ENCODE measurements around the gene GRIK4. TPM values are rescaled to one million over a fixed set of nuclear protein-coding genes. Genes with fewer than 3 reads are reported as not detected.
A peak's percentile ranks its signal among the peaks of the same experiment; 100 is the strongest.

GRIK4 gene
- polyA plus RNA-seq, 1 experiment = 0.55 TPM

DNA sequence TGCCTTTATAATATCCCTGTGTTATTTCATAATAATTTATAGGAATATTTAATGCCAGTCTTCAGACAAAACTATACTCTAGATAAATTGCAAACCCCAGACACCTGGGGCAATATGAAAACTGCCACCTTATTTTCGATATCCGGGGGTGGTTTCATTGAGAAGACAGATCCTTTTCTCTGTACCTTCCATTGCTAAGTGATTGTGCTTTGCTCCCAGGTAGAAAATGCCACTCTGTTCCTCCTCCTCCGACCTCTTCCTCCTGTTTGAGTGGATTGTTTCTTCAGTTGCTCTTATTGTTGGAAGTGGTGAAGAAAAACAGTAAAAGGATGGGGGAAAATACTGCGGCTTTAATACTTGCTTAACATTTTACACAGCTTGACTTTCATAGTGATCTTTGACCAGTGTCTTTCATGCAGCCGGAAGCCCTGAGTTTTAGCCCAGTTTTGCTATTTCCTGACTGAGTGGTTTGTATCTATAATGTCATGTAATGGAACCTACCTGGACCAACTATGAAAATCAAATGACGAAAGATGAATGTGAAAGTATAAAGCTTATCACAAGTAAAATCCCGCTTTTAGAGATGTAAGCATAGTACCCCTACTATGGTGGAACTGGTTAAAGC, 5.6 kb upstream of the GRIK4 start:
- CTCF ChIA-PET = interaction anchor here (0.8 to 2.6 kb wide), 4 partner anchors 171 to 688 kb away, joined by 3 to 9 read pairs (median 6); no protein-coding TSS in a partner anchor
- Histone ChIP-seq H3K4me3 (ENCODE audit: low read depth, low read length) (no peak overlapping the region), H3K27me3 (ENCODE audit: control insufficient read depth, insufficient read depth, low read length) (peaks cover 13% of the 10 kb centered on the region), H3K27ac (ENCODE audit: low read depth, low read length) (no peak overlapping the region), H3K9me3 (ENCODE audit: control insufficient read depth, insufficient read depth, low read length) (no peaks in the 10 kb centered on the region)
- no peak for DNase-seq (ENCODE audit: low read depth, low spot score)
- POLR2A ChIA-PET = no interaction called here
- TF ChIP-seq, protein P1, sequence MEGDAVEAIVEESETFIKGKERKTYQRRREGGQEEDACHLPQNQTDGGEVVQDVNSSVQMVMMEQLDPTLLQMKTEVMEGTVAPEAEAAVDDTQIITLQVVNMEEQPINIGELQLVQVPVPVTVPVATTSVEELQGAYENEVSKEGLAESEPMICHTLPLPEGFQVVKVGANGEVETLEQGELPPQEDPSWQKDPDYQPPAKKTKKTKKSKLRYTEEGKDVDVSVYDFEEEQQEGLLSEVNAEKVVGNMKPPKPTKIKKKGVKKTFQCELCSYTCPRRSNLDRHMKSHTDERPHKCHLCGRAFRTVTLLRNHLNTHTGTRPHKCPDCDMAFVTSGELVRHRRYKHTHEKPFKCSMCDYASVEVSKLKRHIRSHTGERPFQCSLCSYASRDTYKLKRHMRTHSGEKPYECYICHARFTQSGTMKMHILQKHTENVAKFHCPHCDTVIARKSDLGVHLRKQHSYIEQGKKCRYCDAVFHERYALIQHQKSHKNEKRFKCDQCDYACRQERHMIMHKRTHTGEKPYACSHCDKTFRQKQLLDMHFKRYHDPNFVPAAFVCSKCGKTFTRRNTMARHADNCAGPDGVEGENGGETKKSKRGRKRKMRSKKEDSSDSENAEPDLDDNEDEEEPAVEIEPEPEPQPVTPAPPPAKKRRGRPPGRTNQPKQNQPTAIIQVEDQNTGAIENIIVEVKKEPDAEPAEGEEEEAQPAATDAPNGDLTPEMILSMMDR (IDR thresholded peaks at IDR 0.05; ENCODE audit: low read depth, low read length) = no peak

DNA sequence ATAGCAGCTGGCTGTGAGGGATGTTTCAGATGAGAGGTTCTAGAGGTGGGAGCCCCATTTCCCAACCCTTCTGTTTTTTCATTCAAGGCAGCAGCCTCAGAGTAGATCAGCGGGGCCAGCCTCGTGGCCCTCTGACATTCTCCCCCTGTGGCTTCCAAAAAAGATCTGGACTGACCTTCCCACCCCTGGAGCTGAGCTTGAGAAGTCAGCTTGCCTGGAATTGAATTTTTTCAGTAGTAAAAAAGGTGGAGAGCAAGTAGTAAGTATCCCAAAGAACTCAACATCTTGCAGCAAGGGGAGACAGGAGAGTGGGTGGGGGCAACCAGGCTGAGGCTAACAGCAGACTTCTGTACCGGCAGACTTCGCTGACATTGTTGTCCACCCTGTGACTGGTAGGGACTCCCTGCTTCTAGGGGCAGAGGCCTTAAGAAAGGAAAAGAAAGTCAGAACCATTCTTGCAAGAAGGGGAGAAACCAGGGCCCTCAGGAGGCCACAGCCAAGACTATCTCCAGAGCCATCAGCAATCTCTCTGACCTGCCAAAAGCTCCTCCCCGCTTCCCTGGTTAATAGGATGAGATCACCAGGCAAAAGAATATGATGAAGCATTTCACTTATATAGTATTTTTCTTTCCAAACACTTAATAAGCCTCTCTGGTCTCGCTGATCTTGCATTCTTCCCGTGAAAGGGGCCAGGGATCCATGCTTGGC, 2.0 kb upstream of the GRIK4 start:
- Histone ChIP-seq H3K9me3 (ENCODE audit: control insufficient read depth, insufficient read depth, low read length) (no peaks in the 10 kb centered on the region), H3K27me3 (ENCODE audit: control insufficient read depth, insufficient read depth, low read length) (peaks cover 13% of the 10 kb centered on the region), H3K27ac (ENCODE audit: low read depth, low read length) (no peak overlapping the region), H3K4me3 (ENCODE audit: low read depth, low read length) (no peak overlapping the region)
- ChIA-PET CTCF (interaction anchor here (0.5 to 8.3 kb wide), 4 partner anchors 176 to 1962 kb away, joined by 5 to 121 read pairs (median 7); no protein-coding TSS in a partner anchor), POLR2A (no interaction called here)
- no peak for DNase-seq (ENCODE audit: low read depth, low spot score)
- TF ChIP-seq, protein P1 (IDR thresholded peaks at IDR 0.05; ENCODE audit: low read depth, low read length) = no peak

DNA sequence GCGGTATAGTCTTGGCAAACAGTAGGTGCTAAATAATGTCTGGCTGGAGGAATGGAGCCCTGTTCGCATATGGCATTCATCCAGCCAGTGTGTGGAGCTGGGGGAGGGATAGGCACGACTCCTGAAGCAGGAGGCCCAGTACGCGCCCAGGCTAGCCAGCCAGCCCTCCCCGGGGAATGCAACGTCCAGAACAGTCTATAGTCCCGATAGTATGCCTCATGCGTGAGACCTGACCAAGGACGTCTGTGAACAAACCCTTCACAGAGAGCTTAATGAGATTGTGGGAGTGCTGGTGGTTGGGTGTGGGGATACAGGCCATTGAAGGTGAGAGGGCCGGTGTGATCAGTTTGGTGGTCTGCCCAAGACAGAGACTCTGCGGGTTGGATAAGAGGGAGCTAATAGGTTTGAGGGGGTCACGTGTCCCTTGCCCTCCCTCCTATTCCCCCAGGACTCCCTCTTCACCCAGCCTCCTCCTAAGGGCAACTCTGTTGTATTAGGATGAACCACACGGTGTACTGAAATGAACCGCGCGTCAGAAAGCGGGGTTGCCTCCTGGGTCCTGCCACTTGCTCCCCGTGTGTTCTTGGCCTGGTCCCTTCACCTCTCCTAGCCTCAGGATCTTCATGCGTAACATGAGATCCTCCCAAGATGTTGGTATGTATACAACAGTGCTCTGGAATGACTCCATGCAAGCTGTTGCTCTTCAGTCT, 987 bp upstream of the GRIK4 start:
- ChIA-PET CTCF (interaction anchor here (0.7 to 8.3 kb wide), 24 partner anchors 9 to 684 kb away, joined by 3 to 121 read pairs (median 4); no protein-coding TSS in a partner anchor), POLR2A (interaction anchor here (1.7 kb wide), 1 partner anchor 200 kb away, joined by 4 read pairs; no protein-coding TSS in a partner anchor)
- Histone ChIP-seq H3K9me3 (ENCODE audit: control insufficient read depth, insufficient read depth, low read length) (no peaks in the 10 kb centered on the region), H3K4me3 (ENCODE audit: low read depth, low read length) (no peak overlapping the region), H3K27ac (ENCODE audit: low read depth, low read length) (no peak overlapping the region), H3K27me3 (ENCODE audit: control insufficient read depth, insufficient read depth, low read length) (peaks cover 13% of the 10 kb centered on the region)
- no peak for DNase-seq (ENCODE audit: low read depth, low spot score)
- TF ChIP-seq, protein P1 (IDR thresholded peaks at IDR 0.05; ENCODE audit: low read depth, low read length) = no peak

DNA sequence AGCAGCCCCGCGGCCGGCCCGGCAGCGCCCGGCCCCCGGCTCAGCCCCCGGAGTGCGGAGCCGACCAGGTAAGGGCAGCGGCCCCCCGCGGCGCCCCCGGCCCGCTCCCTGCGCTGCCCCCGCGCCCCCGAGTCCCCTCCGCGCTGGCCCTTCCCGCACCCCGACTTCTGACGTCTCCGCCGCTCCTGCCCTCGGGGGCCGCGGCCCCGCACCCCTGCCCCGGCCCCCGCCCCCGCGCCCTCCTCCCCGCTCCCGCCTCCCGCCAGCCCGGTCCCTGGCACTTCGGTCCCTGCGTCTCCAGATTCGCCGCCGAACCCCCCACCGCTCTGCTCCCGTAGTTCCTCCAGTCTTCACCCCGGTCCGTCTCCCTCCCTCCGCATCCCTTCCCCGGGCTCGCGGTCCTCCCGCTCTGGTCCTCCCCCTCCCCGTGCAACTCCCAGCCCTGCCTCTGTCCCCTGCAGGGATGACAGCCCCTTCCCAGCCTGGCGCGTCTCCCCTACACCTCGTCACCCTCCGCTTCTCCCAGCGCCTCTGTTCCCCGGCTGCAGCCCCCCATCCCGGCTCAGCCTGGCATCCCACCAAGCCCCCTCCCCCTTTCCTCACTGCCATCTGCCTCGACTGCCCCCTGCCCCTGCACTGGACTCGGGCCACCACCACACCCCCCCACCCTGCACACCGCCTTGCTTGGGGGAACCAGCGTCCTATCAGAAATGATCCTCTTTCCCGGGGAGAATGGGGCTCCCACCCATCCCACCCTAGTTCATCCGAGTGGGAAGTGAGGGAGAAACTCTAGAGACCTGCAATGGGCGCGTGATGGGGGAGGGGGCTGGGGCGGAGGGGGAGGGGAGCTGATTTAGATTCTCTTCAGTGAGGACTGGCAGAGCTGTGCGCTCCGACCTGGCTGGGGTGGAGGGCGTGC, 531 bp downstream of the GRIK4 start:
- Histone ChIP-seq H3K4me3 (ENCODE audit: low read depth, low read length) (peak overlapping the region; percentile 56), H3K27me3 (ENCODE audit: control insufficient read depth, insufficient read depth, low read length) (peaks cover 6% of the 10 kb centered on the region), H3K27ac (ENCODE audit: low read depth, low read length) (no peak overlapping the region), H3K9me3 (ENCODE audit: control insufficient read depth, insufficient read depth, low read length) (no peaks in the 10 kb centered on the region)
- ChIA-PET CTCF (interaction anchor here (0.6 to 8.3 kb wide), 13 partner anchors 11 to 683 kb away, joined by 3 to 121 read pairs (median 5); no protein-coding TSS in a partner anchor), POLR2A (interaction anchor here (1.7 kb wide), 1 partner anchor 199 kb away, joined by 4 read pairs; no protein-coding TSS in a partner anchor)
- no peak for DNase-seq (ENCODE audit: low read depth, low spot score)
- TF ChIP-seq, protein P1 (IDR thresholded peaks at IDR 0.05; ENCODE audit: low read depth, low read length) = no peak

Data from AG04450 (cell line).